Liver (tissue), 9 donors: ENCODE measurements around the gene TNS1. TPM values are rescaled to one million over a fixed set of nuclear protein-coding genes. Genes with fewer than 3 reads are reported as not detected.

Source experiments
- DNase-seq: peaks from one replicate; pipeline ENCODE4 v3.0.0-alpha.2; 2017; ENCODE audit warnings: low spot score
- H3K27ac ChIP-seq, 2 donors: one replicate each; pipeline ENCODE4 v1.7.0; 2013; ENCODE audit warnings: inconsistent platforms in 2 of 2, low read length in 2 of 2, control low read depth in 1 of 2, low read depth in 1 of 2, mild to moderate bottlenecking in 1 of 2
- H3K27me3 ChIP-seq, 4 donors: one replicate each; pipeline versions ENCODE4 v1.6.1 to v1.7.0; 2013; ENCODE audit warnings: low read length in 3 of 4, inconsistent platforms in 1 of 4, mild to moderate bottlenecking in 1 of 4, moderate library complexity in 1 of 4; ENCODE audit not compliant: control insufficient read depth in 4 of 4, insufficient read depth in 4 of 4
- H3K36me3 ChIP-seq, 4 donors: one replicate each; pipeline versions ENCODE4 v1.6.1 to v1.7.0; 2013; ENCODE audit warnings: low read length in 3 of 4, mild to moderate bottlenecking in 3 of 4, low read depth in 1 of 4, moderate library complexity in 1 of 4; ENCODE audit not compliant: control insufficient read depth in 4 of 4, insufficient read depth in 3 of 4
- H3K4me1 ChIP-seq, 4 donors: one replicate each; pipeline versions ENCODE4 v1.6.1 to v1.7.0; 2013; ENCODE audit warnings: low read length in 3 of 4, mild to moderate bottlenecking in 3 of 4, moderate library complexity in 1 of 4; ENCODE audit not compliant: control insufficient read depth in 4 of 4, insufficient read depth in 4 of 4
- H3K4me3 ChIP-seq, 3 donors: one replicate each; pipeline versions ENCODE4 v1.6.1 to v1.7.0; 2013; ENCODE audit warnings: low read length in 3 of 3, control low read depth in 1 of 3, low read depth in 1 of 3, mild to moderate bottlenecking in 1 of 3
- H3K9ac ChIP-seq, 2 donors: one replicate each; pipeline ENCODE4 v1.7.0; 2013; ENCODE audit warnings: low read length in 2 of 2, mild to moderate bottlenecking in 2 of 2, moderate library complexity in 2 of 2, control low read depth in 1 of 2, low read depth in 1 of 2
- H3K9me3 ChIP-seq, 4 donors: one replicate each; pipeline versions ENCODE4 v1.6.1 to v1.7.0; 2013; ENCODE audit warnings: low read length in 3 of 4; ENCODE audit not compliant: control insufficient read depth in 4 of 4
- HNF4G ChIP-seq: IDR thresholded peaks from 2 replicates; pipeline ENCODE4 v1.6.1; 2016; ENCODE audit warnings: antibody characterized with exemption
- JUND ChIP-seq, 2 donors: IDR thresholded peaks; 2 replicates each; pipeline ENCODE4 v1.6.1; 2016; ENCODE audit warnings: antibody characterized with exemption in 2 of 2
- NR2F2 ChIP-seq: IDR thresholded peaks from 2 replicates; pipeline ENCODE4 v1.6.1; 2016; ENCODE audit warnings: antibody characterized with exemption
- RAD21 ChIP-seq, 2 donors: IDR thresholded peaks; 2 replicates each; pipeline ENCODE4 v1.6.1; 2016; ENCODE audit warnings: antibody characterized with exemption in 2 of 2, mild to moderate bottlenecking in 2 of 2
- SP1 ChIP-seq: IDR thresholded peaks from 2 replicates; pipeline ENCODE4 v1.6.1; 2018; ENCODE audit warnings: antibody characterized with exemption, mild to moderate bottlenecking
- TAF1 ChIP-seq: conservative IDR thresholded peaks from 2 replicates; pipeline ENCODE4 v1.6.1; 2016; ENCODE audit warnings: antibody characterized with exemption, mild to moderate bottlenecking
- YY1 ChIP-seq: IDR thresholded peaks from 2 replicates; pipeline ENCODE4 v1.6.1; 2016; ENCODE audit warnings: antibody characterized with exemption, mild to moderate bottlenecking
- WGBS: extraction: QIAGEN DNeasy Blood & Tissue Kit; methylation state at CpG from one replicate; pipeline ENCODE4 v1.1.7; 2013; 5-methylcytosine and 5-hydroxymethylcytosine counted together
- polyA plus RNA-seq, 2 donors: library from polyadenylated mRNA; stranded (reverse) in 1 of 2; unstranded in 1 of 2; fragments of 200-250 nt in 1 of 2; fragments of >200 nt in 1 of 2; fragmentation: Nextera tagmentation in 1 of 2; extraction: Ambion mirVana in 1 of 2; gene quantifications; one replicate each; pipeline versions ENCODE4 v1.2.1 to v1.2.3, GENCODE V29; 2013 to 2015
- total RNA-seq, 2 donors: library from RNA; depleted of rRNA; stranded (reverse); fragments of >200 nt; gene quantifications; one replicate each; pipeline ENCODE4 v1.2.3, GENCODE V29; 2014
- TF ChIP-seq, protein P1 (sequence below): IDR thresholded peaks from 2 replicates; pipeline ENCODE4 v1.6.1; 2016; ENCODE audit warnings: antibody characterized with exemption
- TF ChIP-seq, protein P2 (sequence below): IDR thresholded peaks from 2 replicates; pipeline ENCODE4 v1.6.1; 2016; ENCODE audit warnings: antibody characterized with exemption
- TF ChIP-seq, protein P3 (sequence below): IDR thresholded peaks from 2 replicates; pipeline ENCODE4 v1.6.1; 2016; ENCODE audit warnings: antibody characterized with exemption
- TF ChIP-seq, protein P4 (sequence below): fragments of 150-350 bp; IDR thresholded peaks from 2 replicates; pipeline ENCODE4 v1.5.1; 2017; ENCODE audit warnings: improper control_type of control experiment, low read depth, low read length; ENCODE audit not compliant: missing input control
- donor health status: healthy.
- donor health status: healthy.
- donor health status: healthy.
- donor health status: healthy.
- donor health status: healthy.

The TNS1 gene
- total and polyA plus RNA-seq, 4 donors, result 16.3 to 128 (median 57.3) TPM

DNA sequence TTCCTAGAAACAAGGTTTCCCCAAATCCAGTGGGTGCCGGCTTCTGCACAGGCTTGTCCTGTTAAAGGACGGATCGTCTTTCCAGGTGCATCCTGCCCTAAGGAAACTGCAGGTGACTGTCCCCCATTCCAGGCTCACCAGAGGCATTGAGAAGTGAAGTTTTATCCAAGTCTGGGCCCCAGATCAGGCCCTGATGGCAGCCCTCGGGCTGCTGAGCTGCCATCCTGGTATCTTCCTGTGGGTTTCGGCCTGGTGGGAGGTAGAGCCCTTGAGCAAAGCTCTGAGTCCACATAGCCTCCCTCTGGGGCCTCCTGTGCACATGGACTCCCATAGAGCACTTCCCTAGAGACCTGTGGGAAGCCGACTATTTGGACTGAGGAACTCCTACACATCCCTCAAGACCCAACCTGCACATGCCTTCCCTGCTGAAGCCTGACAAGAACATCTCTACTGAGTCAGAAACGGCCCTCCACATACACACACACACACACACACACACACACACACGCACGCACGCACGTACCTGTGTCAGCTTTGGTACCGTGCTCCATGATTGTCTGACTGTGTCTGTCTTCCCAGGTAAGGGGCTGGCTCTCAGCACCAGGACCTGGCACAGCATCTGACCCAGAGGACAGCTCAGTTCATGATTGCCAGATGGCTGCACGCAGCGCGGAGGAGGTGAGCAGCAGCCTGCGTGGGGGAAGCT is 16.4 kb downstream of the TNS1 start:
- Histone ChIP-seq H3K27me3 (no peaks in the 10 kb centered on the region), H3K9me3 (no peaks in the 10 kb centered on the region), H3K36me3 (no peaks in the 10 kb centered on the region), H3K27ac (no peak overlapping the region), H3K4me1 (peaks cover 0 to 15% (median 8%) of the 10 kb centered on the region in 4 donors), H3K4me3 (no peak overlapping the region), H3K9ac (no peak overlapping the region)
- no peak for DNase-seq
- 91% methylated on average over 16 of the region's 16 CpGs for WGBS
- TF ChIP-seq, protein P1, sequence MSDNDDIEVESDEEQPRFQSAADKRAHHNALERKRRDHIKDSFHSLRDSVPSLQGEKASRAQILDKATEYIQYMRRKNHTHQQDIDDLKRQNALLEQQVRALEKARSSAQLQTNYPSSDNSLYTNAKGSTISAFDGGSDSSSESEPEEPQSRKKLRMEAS, result no peak
- TF ChIP-seq TAF1, result no peak

DNA sequence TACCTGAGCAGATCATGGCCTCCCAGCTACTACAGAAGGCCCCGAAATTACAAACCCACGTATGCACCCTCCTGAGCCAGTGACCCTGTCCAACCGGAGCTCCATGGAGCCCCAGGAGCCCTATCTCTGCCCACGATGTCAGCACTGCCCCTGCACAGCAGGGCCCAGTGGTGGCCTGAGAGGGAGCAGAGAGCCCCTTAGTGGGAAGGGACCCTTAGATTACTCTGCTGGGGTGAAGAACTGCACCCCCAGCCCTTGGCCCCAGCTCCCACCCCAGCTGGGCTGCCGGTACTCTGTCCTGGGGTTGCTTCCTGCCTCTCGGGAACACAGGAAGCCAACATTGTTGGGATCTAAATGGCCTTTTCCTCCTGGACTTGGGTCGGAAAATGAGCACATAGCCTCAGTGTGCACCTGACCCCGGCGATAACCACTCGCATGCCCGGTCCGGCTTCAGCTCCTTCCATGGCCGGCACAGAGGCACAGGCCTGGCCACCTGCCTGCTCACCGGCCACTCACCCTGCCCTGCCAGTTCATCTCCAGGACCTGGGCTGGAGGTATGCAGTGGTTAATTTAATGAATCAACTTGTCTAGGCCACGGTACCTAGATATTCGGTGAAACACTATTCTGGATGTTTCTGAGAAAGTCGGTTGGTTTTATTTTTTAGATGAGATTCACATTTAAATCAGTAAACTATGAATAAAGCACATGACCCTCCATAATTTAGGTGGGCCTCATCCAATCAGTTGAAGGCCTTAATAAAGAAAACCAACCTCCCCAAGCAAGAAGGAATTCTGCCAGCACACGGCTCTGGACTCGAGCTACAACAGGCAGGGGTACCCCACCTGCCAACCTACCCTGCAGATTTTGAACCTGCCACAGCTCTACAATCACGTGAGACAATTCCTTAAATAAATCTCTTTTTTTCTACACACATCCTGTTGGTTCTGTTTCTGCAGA is 19.2 kb downstream of the TNS1 start:
- H3K4me3 ChIP-seq, result no peak overlapping the region
- no peaks in the 10 kb centered on the region for H3K36me3 ChIP-seq
- TF ChIP-seq SP1, result no peak
- peak; percentile 68 for TF ChIP-seq NR2F2
- peak in 1 of 2 donors; percentile 11 for TF ChIP-seq RAD21 (IDR thresholded peaks at IDR 0.05)
- DNase-seq, result no peak
- no peak overlapping the region for H3K9ac ChIP-seq
- 87% methylated on average over 20 of the region's 20 CpGs for WGBS
- no peaks in the 10 kb centered on the region for H3K9me3 ChIP-seq
- H3K27ac ChIP-seq, result peak overlapping the region in 1 of 2 donors; percentile 31
- peaks cover 2 to 20% (median 13%) of the 10 kb centered on the region in 4 donors for H3K4me1 ChIP-seq
- no peaks in the 10 kb centered on the region for H3K27me3 ChIP-seq

DNA sequence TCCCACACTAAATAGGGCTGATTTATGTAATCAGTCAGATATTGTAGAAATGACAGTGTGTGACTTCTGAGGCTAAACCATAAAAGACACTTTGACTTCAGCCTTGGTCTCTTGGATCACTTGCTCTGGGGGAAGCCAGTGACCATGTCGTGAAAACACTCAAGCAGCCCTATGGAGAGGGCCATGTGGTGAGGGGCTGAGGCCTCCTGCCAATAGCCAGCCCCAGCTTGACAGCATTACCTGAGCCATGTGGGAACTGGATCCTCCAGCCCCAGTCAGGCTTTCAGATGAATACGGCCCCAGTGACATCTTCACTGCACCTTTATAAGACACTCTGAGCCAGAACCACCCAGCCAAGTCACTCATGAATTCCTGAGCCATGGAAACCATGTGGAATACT is 20.8 kb downstream of the TNS1 start:
- Histone ChIP-seq H3K9me3 (no peaks in the 10 kb centered on the region), H3K27me3 (no peaks in the 10 kb centered on the region), H3K27ac (no peak overlapping the region), H3K9ac (no peak overlapping the region), H3K4me1 (peaks cover 4 to 14% (median 6%) of the 10 kb centered on the region in 4 donors), H3K36me3 (no peaks in the 10 kb centered on the region), H3K4me3 (no peak overlapping the region)
- no peak for DNase-seq
- 96% methylated on average over 2 of the region's 2 CpGs for WGBS
- TF ChIP-seq, protein P1, result no peak
- TF ChIP-seq, protein P2, sequence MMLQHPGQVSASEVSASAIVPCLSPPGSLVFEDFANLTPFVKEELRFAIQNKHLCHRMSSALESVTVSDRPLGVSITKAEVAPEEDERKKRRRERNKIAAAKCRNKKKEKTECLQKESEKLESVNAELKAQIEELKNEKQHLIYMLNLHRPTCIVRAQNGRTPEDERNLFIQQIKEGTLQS, result no peak
- TF ChIP-seq RAD21 (IDR thresholded peaks at IDR 0.05), result no peak
- TF ChIP-seq, protein P3, sequence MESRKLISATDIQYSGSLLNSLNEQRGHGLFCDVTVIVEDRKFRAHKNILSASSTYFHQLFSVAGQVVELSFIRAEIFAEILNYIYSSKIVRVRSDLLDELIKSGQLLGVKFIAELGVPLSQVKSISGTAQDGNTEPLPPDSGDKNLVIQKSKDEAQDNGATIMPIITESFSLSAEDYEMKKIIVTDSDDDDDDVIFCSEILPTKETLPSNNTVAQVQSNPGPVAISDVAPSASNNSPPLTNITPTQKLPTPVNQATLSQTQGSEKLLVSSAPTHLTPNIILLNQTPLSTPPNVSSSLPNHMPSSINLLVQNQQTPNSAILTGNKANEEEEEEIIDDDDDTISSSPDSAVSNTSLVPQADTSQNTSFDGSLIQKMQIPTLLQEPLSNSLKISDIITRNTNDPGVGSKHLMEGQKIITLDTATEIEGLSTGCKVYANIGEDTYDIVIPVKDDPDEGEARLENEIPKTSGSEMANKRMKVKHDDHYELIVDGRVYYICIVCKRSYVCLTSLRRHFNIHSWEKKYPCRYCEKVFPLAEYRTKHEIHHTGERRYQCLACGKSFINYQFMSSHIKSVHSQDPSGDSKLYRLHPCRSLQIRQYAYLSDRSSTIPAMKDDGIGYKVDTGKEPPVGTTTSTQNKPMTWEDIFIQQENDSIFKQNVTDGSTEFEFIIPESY, result no peak
- TF ChIP-seq HNF4G, result no peak
- TF ChIP-seq YY1, result no peak
- TF ChIP-seq, protein P4, sequence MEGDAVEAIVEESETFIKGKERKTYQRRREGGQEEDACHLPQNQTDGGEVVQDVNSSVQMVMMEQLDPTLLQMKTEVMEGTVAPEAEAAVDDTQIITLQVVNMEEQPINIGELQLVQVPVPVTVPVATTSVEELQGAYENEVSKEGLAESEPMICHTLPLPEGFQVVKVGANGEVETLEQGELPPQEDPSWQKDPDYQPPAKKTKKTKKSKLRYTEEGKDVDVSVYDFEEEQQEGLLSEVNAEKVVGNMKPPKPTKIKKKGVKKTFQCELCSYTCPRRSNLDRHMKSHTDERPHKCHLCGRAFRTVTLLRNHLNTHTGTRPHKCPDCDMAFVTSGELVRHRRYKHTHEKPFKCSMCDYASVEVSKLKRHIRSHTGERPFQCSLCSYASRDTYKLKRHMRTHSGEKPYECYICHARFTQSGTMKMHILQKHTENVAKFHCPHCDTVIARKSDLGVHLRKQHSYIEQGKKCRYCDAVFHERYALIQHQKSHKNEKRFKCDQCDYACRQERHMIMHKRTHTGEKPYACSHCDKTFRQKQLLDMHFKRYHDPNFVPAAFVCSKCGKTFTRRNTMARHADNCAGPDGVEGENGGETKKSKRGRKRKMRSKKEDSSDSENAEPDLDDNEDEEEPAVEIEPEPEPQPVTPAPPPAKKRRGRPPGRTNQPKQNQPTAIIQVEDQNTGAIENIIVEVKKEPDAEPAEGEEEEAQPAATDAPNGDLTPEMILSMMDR, result no peak
- no peak for TF ChIP-seq NR2F2
- no peak for TF ChIP-seq JUND (IDR thresholded peaks at IDR 0.05)
